ENCODE measurements around the gene C8G. TPM values are rescaled to one million over a fixed set of nuclear protein-coding genes. Genes with fewer than 3 reads are reported as not detected.

Gene C8G
- total and polyA plus RNA-seq, 2 donors, result 1.0 to 1.2 TPM

GRCh38 chr9:136957901-136958300 lies 12.9 kb downstream of the C8G start:
- DNase-seq (ENCODE audit: extremely low spot score), result no peak
- no peaks in the 10 kb centered on the region for H3K4me1 ChIP-seq (ENCODE audit: insufficient read depth)
- H3K36me3 ChIP-seq (ENCODE audit: insufficient read depth), result no peaks in the 10 kb centered on the region
- no peak overlapping the region for H3K27ac ChIP-seq (ENCODE audit: low read depth)
- 93% methylated on average over 6 of the region's 6 CpGs for WGBS
- H3K4me3 ChIP-seq (ENCODE audit: low read depth, low read length), result no peak overlapping the region

- Histone ChIP-seq H3K4me3 (ENCODE audit: low read depth, low read length) (no peak overlapping the region), H3K4me1 (ENCODE audit: insufficient read depth) (no peaks in the 10 kb centered on the region), H3K36me3 (ENCODE audit: insufficient read depth) (no peaks in the 10 kb centered on the region), H3K27ac (ENCODE audit: low read depth) (no peak overlapping the region)
- WGBS, result 95% methylated on average over 7 of the region's 7 CpGs
- DNase-seq (ENCODE audit: extremely low spot score), result no peak
Observed at GRCh38 chr9:136958473-136958872, 13.4 kb downstream of the C8G start.

- H3K4me1 ChIP-seq (ENCODE audit: insufficient read depth), result no peaks in the 10 kb centered on the region
- DNase-seq (ENCODE audit: extremely low spot score), result no peak
- WGBS, result 86% methylated on average over 28 of the region's 28 CpGs
- H3K36me3 ChIP-seq (ENCODE audit: insufficient read depth), result no peaks in the 10 kb centered on the region
- H3K27ac ChIP-seq (ENCODE audit: low read depth), result no peak overlapping the region
- H3K4me3 ChIP-seq (ENCODE audit: low read depth, low read length), result no peak overlapping the region
Observed at GRCh38 chr9:136958898-136959850, 14.1 kb downstream of the C8G start.

GRCh38 chr9:136960212-136960937 lies 15.3 kb downstream of the C8G start:
- Histone ChIP-seq H3K4me3 (ENCODE audit: low read depth, low read length) (no peak overlapping the region), H3K27ac (ENCODE audit: low read depth) (no peak overlapping the region), H3K36me3 (ENCODE audit: insufficient read depth) (no peaks in the 10 kb centered on the region), H3K4me1 (ENCODE audit: insufficient read depth) (no peaks in the 10 kb centered on the region)
- 79% methylated on average over 19 of the region's 19 CpGs for WGBS
- DNase-seq (ENCODE audit: extremely low spot score), result no peak

- 86% methylated on average over 15 of the region's 15 CpGs for WGBS
- Histone ChIP-seq H3K4me1 (ENCODE audit: insufficient read depth) (no peaks in the 10 kb centered on the region), H3K36me3 (ENCODE audit: insufficient read depth) (no peaks in the 10 kb centered on the region), H3K4me3 (ENCODE audit: low read depth, low read length) (no peak overlapping the region), H3K27ac (ENCODE audit: low read depth) (no peak overlapping the region)
- no peak for DNase-seq (ENCODE audit: extremely low spot score)
Observed at GRCh38 chr9:136960938-136961275, 15.9 kb downstream of the C8G start.

- Histone ChIP-seq H3K27ac (ENCODE audit: low read depth) (no peak overlapping the region), H3K4me3 (ENCODE audit: low read depth, low read length) (no peak overlapping the region), H3K36me3 (ENCODE audit: insufficient read depth) (no peaks in the 10 kb centered on the region), H3K4me1 (ENCODE audit: insufficient read depth) (no peaks in the 10 kb centered on the region)
- DNase-seq (ENCODE audit: extremely low spot score), result no peak
- 68% methylated on average over 23 of the region's 23 CpGs for WGBS
Observed at GRCh38 chr9:136961279-136962065, 16.4 kb downstream of the C8G start.

GRCh38 chr9:136962163-136962562 lies 17.1 kb downstream of the C8G start:
- no peak for DNase-seq (ENCODE audit: extremely low spot score)
- Histone ChIP-seq H3K4me3 (ENCODE audit: low read depth, low read length) (no peak overlapping the region), H3K4me1 (ENCODE audit: insufficient read depth) (no peaks in the 10 kb centered on the region), H3K27ac (ENCODE audit: low read depth) (no peak overlapping the region), H3K36me3 (ENCODE audit: insufficient read depth) (no peaks in the 10 kb centered on the region)
- WGBS, result 94% methylated on average over 9 of the region's 9 CpGs

GRCh38 chr9:136962701-136963248 lies 17.7 kb downstream of the C8G start:
- H3K27ac ChIP-seq (ENCODE audit: low read depth), result no peak overlapping the region
- no peak overlapping the region for H3K4me3 ChIP-seq (ENCODE audit: low read depth, low read length)
- H3K4me1 ChIP-seq (ENCODE audit: insufficient read depth), result no peaks in the 10 kb centered on the region
- 84% methylated on average over 11 of the region's 11 CpGs for WGBS
- no peak for DNase-seq (ENCODE audit: extremely low spot score)
- no peaks in the 10 kb centered on the region for H3K36me3 ChIP-seq (ENCODE audit: insufficient read depth)

GRCh38 chr9:136963341-136963740 lies 18.3 kb downstream of the C8G start:
- WGBS, result 84% methylated on average over 15 of the region's 15 CpGs
- Histone ChIP-seq H3K4me3 (ENCODE audit: low read depth, low read length) (no peak overlapping the region), H3K27ac (ENCODE audit: low read depth) (no peak overlapping the region), H3K4me1 (ENCODE audit: insufficient read depth) (no peaks in the 10 kb centered on the region), H3K36me3 (ENCODE audit: insufficient read depth) (no peaks in the 10 kb centered on the region)
- no peak for DNase-seq (ENCODE audit: extremely low spot score)

GRCh38 chr9:136963751-136964150 lies 18.7 kb downstream of the C8G start:
- Histone ChIP-seq H3K4me3 (ENCODE audit: low read depth, low read length) (no peak overlapping the region), H3K4me1 (ENCODE audit: insufficient read depth) (no peaks in the 10 kb centered on the region), H3K27ac (ENCODE audit: low read depth) (no peak overlapping the region), H3K36me3 (ENCODE audit: insufficient read depth) (no peaks in the 10 kb centered on the region)
- 82% methylated on average over 12 of the region's 12 CpGs for WGBS
- DNase-seq (ENCODE audit: extremely low spot score), result no peak

- Histone ChIP-seq H3K27ac (ENCODE audit: low read depth) (no peak overlapping the region), H3K36me3 (ENCODE audit: insufficient read depth) (no peaks in the 10 kb centered on the region), H3K4me1 (ENCODE audit: insufficient read depth) (no peaks in the 10 kb centered on the region), H3K4me3 (ENCODE audit: low read depth, low read length) (no peak overlapping the region)
- WGBS, result 65% methylated on average over 22 of the region's 22 CpGs
- DNase-seq (ENCODE audit: extremely low spot score), result no peak
Observed at GRCh38 chr9:136964171-136964689, 19.2 kb downstream of the C8G start.

- H3K4me1 ChIP-seq (ENCODE audit: insufficient read depth), result no peaks in the 10 kb centered on the region
- DNase-seq (ENCODE audit: extremely low spot score), result no peak
- H3K4me3 ChIP-seq (ENCODE audit: low read depth, low read length), result no peak overlapping the region
- no peak overlapping the region for H3K27ac ChIP-seq (ENCODE audit: low read depth)
- no peaks in the 10 kb centered on the region for H3K36me3 ChIP-seq (ENCODE audit: insufficient read depth)
- WGBS, result 84% methylated on average over 26 of the region's 26 CpGs
Observed at GRCh38 chr9:136964833-136965422, 19.9 kb downstream of the C8G start.
